Fibroblast of skin of left quadriceps (primary cell): ENCODE results near the gene EXOC3L1.

ENCODE experiments used
- DNase-seq, 2 experiments: peaks; one replicate each; pipeline ENCODE4 v3.0.0-alpha.2; 2013; ENCODE audit warnings: low read depth in 2 of 2

The EXOC3L1 gene

DNA sequence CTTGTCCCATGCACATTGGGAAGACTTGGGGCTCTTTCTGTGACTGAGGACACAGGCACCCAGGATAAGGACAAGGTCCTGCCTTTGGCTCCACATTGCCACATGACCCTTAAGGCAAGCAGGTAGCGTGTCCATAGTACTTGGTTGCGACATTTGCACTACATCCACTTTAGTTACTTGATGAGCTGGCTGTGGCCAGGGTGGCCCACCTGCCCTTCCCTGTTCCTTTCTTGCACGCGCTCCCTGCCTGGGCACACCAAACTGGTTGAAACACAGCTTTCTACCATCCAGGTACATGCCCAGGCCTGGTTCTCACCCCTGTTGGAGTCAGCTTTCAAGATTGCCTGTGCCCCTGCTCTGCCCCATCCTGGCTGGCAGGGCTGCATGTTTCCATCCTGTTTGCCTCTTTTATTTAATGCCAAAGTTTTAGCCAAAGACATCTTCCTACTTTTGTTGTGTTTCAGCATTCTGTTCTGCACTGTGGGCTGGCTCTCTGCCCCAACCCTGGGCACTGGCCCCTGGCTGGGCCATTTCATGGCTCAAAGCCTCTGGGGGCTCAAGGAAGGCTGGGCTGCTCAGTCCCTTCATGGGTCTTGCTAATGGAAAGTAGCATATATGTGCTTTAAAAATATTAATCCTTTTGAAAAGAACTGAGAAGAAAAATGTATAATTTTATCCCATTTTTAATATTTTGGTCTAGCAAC, 42.3 kb downstream of the EXOC3L1 start:
- DNase-seq: no peak

DNA sequence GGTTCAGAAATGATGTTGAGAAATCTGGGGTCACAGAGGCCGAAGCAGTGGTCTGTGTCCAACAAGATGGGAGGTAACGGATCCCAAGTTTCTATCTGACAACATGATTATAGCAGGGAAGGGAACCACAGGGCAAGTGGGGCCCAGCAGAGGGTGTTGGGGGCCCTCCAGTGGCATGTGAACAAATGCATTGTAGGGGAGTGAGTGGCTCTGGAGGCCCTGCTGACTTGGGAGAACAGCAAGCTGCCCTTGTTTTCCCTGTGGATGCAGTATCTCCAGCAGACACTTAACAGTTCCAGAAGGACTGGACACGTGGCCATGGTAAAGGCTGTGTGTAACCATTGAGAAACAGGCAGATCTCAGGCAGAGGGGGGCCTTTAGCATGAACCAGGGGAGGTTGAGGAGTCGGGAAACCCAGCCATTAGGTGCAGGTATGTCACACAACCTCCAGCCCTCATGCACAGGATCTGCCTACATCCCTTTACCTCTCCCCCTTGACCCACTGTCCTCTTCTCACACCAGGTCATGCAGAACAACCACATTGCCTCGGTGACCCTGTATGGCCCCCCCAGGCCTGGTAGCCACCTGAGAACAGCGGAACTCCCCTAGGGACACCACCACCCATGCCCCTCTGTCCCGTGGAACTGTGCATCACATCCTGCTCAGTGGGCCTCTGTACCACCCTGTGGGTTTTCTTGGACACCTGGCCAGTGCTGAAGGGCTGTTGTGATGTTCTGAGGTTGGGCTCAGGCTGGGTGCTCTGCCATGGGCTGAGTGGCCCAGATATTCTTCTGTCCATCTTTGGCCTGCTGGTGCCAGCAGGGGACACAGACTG, 43.2 kb downstream of the EXOC3L1 start:
- DNase-seq: no peak

DNA sequence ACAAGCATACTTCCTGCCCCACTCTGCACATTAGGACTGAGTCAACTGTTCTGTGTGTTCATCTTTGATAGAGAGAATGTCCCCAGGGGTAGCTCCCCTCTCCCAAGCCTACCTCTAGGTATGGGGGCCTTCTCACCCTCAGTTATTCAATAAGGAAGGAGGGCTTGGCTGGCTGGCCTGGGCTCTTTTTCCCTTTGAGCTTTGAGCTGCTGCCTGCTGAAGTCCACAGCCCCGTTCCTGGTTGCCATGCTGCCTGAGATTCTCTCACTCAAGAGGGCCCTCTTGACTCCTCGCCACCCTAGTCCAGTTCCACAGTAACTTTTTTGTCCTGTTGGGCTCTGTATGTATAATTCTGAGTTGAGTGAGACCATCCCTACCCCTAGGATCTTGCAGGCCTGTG, 44.2 kb downstream of the EXOC3L1 start:
- DNase-seq: no peak

DNA sequence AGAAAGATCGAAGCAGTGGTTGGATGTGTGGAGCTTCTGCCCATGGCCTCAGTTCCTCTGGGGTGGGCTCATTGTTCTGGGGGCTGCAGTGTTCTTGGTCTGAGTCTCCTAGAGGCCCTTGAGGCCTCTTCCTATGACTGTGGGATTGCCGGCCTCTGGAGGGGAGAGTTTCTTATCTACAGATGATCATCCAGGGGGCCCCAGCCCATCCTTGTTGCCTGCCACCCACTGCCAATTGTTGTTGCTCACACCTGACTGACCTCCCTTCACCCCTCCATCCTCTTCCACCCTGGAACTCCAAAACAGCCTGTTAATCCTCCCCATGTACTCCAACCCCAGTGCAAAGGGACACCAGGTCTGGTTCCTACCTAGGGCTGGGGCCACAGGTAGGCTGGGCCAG, 45.0 kb downstream of the EXOC3L1 start:
- no peak for DNase-seq

DNA sequence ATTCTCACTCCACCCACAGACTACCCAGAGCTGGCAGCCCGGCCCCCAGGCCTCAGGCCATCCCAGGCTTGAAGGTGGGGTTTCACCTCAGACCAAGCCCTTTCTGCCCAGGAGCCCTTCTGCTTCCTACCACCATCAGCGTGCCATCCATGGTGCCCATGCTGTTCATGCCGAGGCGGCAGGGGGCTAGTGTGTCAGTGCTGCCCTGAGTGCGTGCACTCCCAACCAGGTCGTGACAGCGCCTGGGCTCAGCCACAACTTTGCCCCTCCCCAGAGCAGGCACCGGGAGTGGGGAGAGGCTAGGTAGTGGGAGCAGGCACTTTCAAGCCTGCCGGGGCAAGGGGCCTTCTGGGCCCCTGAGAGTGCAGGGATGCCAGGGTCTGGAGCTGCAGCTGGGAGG, 47.6 kb downstream of the EXOC3L1 start:
- no peak for DNase-seq

DNA sequence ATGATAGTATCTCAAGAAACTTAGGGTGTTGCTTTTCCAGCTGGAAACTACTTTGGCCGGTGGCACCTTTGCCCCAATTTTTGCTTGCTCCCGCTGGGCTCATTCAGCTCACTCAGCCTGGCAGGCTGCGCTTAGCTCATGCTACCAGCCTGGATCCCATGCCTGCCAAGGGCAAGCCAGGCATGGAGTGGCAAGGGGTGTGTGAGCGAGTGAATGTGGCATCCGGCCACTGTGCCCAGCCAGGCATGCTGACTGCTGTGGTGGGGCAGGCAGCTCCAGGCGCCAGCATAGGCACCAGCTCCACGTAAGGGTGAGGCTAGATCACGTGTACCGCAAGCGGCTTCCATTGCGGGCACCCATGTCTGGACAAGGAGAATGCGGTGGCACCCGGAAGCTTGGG, 48.5 kb downstream of the EXOC3L1 start:
- no peak for DNase-seq

DNA sequence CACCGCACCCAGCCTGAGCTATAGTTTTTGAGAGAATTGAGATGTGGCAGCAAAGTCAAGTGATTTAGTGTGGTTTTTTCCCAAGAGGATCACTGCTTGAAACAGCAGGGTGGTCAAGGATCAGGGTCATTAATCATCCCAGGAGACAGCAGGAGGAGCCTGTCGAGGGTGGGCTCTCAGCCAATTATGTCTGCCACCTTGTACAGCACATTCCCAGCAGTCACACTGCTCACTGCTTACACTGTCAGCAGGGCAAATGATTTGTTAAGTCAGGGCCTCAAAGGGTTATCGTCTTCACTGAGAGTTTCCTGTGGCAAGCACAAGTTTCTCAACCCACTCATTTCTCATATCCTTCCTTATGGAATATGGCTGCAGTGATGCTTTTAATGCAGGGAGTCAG, 52.3 kb downstream of the EXOC3L1 start:
- no peak for DNase-seq
